IMR-90 (cell line): ENCODE data around the gene CDH23. TPM values are rescaled to one million over a fixed set of nuclear protein-coding genes. Genes with fewer than 3 reads are reported as not detected.

Experiments used
- ATAC-seq: fragments of 200-7000 bp; cut with Tn5 transposase; 2 replicates; pipeline ENCODE4 v1.9.1; 2020; ENCODE audit warnings: low read depth, mild to moderate bottlenecking, moderate library complexity
- BruUV-seq: library from RNA; stranded (reverse); fragments of 400-500 nt; replicated peaks from 2 replicates; lab custom pipeline; 2021; lab: Mats Ljungman, UMichigan
- CTCF ChIA-PET: fragments of 300-600 bp; formaldehyde crosslinking; extraction: SDS; loops from one replicate; lab custom pipeline; 2021; ENCODE audit warnings: antibody characterized with exemption; lab: Yijun Ruan, JAX
- POLR2A ChIA-PET: fragments of 300-600 bp; sonication (Branson Sonifier 250); formaldehyde crosslinking; loops from one replicate; lab custom pipeline; 2022; ENCODE audit warnings: antibody characterized with exemption; ENCODE audit not compliant: unreplicated experiment; lab: Charles Lee
- DNase-seq: peaks from one replicate; pipeline ENCODE4 v3.0.0; 2013
- H2AFZ ChIP-seq: replicated peaks from 2 replicates; pipeline ENCODE3; 2013; ENCODE audit warnings: low read length, mild to moderate bottlenecking; ENCODE audit not compliant: poor library complexity
- H2AK5ac ChIP-seq: 2 replicates; pipeline ENCODE4 v1.6.1; 2013; ENCODE audit warnings: low read depth, low read length, inconsistent platforms
- H2AK9ac ChIP-seq: replicated peaks from 2 replicates; pipeline ENCODE3; 2013; ENCODE audit warnings: mild to moderate bottlenecking, low read depth, low read length, moderate library complexity; ENCODE audit not compliant: poor library complexity
- H2BK120ac ChIP-seq: 2 replicates; pipeline ENCODE4 v1.6.1; 2013; ENCODE audit warnings: low read depth, low read length, inconsistent platforms
- H2BK15ac ChIP-seq: 3 replicates; pipeline ENCODE4 v1.6.1; 2013; ENCODE audit warnings: low read depth, low read length, inconsistent platforms
- H2BK20ac ChIP-seq: 2 replicates; pipeline ENCODE4 v1.6.1; 2013; ENCODE audit warnings: low read depth, mild to moderate bottlenecking, inconsistent platforms, low read length, moderate library complexity
- H2BK5ac ChIP-seq: 2 replicates; pipeline ENCODE4 v1.6.1; 2013; ENCODE audit warnings: mild to moderate bottlenecking, low read depth, low read length, inconsistent platforms; ENCODE audit not compliant: poor library complexity, severe bottlenecking
- H3K14ac ChIP-seq: replicated peaks from 2 replicates; pipeline ENCODE4 v1.6.1; 2013; ENCODE audit warnings: low read depth, low read length, inconsistent platforms
- H3K18ac ChIP-seq: 2 replicates; pipeline ENCODE4 v1.6.1; 2013; ENCODE audit warnings: low read depth, low read length, control low read depth
- H3K23ac ChIP-seq: 2 replicates; pipeline ENCODE4 v1.6.1; 2013; ENCODE audit warnings: low read depth, low read length, inconsistent platforms
- H3K27ac ChIP-seq: 2 replicates; pipeline ENCODE4 v1.5.1; 2013; ENCODE audit warnings: mild to moderate bottlenecking, control low read depth, low read length; ENCODE audit not compliant: insufficient read depth
- H3K27me3 ChIP-seq: 2 replicates; pipeline ENCODE4 v1.6.1; 2013; ENCODE audit warnings: low read length; ENCODE audit not compliant: control insufficient read depth, insufficient read depth
- H3K36me3 ChIP-seq: 2 replicates; pipeline ENCODE4 v1.6.1; 2013; ENCODE audit warnings: low read length, mixed read lengths; ENCODE audit not compliant: control insufficient read depth, insufficient read depth
- H3K4ac ChIP-seq: 2 replicates; pipeline ENCODE4 v1.6.1; 2013; ENCODE audit warnings: low read depth, low read length, inconsistent platforms
- H3K4me1 ChIP-seq: 2 replicates; pipeline ENCODE4 v1.6.1; 2013; ENCODE audit warnings: low read length, mixed read lengths; ENCODE audit not compliant: control insufficient read depth, insufficient read depth
- H3K4me2 ChIP-seq: 2 replicates; pipeline ENCODE4 v1.6.1; 2013; ENCODE audit warnings: low read depth, mild to moderate bottlenecking, control low read depth, low read length, moderate library complexity
- H3K4me3 ChIP-seq: 2 replicates; pipeline ENCODE4 v1.5.1; 2013; ENCODE audit warnings: low read depth, mild to moderate bottlenecking, control low read depth, low read length, moderate library complexity; ENCODE audit not compliant: insufficient read depth
- H3K56ac ChIP-seq: 2 replicates; pipeline ENCODE4 v1.6.1; 2013; ENCODE audit warnings: low read length, inconsistent platforms; ENCODE audit not compliant: insufficient read depth; ENCODE audit errors: extremely low read depth
- H3K79me1 ChIP-seq, 2 experiments: 2 replicates each; pipeline ENCODE4 v1.6.1; 2013; ENCODE audit warnings: low read length in 2 of 2, inconsistent platforms in 1 of 2, low read depth in 1 of 2
- H3K9ac ChIP-seq: 2 replicates; pipeline ENCODE4 v1.6.1; 2013; ENCODE audit warnings: low read depth, low read length, control low read depth
- H3K9me1 ChIP-seq: 2 replicates; pipeline ENCODE4 v1.6.1; 2013; ENCODE audit warnings: low read length, inconsistent platforms; ENCODE audit not compliant: insufficient read depth
- H3K9me3 ChIP-seq: 2 replicates; pipeline ENCODE4 v1.6.1; 2013; ENCODE audit warnings: low read length; ENCODE audit not compliant: control insufficient read depth, insufficient read depth
- H4K20me1 ChIP-seq: 2 replicates; pipeline ENCODE4 v1.6.1; 2013; ENCODE audit warnings: low read length, inconsistent platforms; ENCODE audit not compliant: insufficient read depth
- H4K5ac ChIP-seq: 2 replicates; pipeline ENCODE4 v1.6.1; 2013; ENCODE audit warnings: mild to moderate bottlenecking, low read depth, low read length, control low read depth
- H4K8ac ChIP-seq, 2 experiments: 2 replicates each; pipeline ENCODE4 v1.6.1; 2013; ENCODE audit warnings: low read depth in 2 of 2, low read length in 2 of 2, control low read depth in 1 of 2, inconsistent platforms in 1 of 2
- H4K91ac ChIP-seq: 2 replicates; pipeline ENCODE4 v1.6.1; 2013; ENCODE audit warnings: low read depth, low read length, inconsistent platforms; ENCODE audit not compliant: insufficient read depth
- CEBPB ChIP-seq: IDR thresholded peaks from 2 replicates; pipeline ENCODE4 v1.6.1; 2012; ENCODE audit warnings: low read depth, low read length, improper control_type of control experiment
- FOS ChIP-seq: fragments of 150-350 bp; IDR thresholded peaks from 2 replicates; pipeline ENCODE4 v1.6.1; 2016; ENCODE audit warnings: low read depth, low read length
- MAFK ChIP-seq: IDR thresholded peaks from 2 replicates; pipeline ENCODE4 v1.6.1; 2012; ENCODE audit warnings: low read depth, low read length, improper control_type of control experiment
- MAZ ChIP-seq: IDR thresholded peaks from 2 replicates; pipeline ENCODE4 v1.6.1; 2012; ENCODE audit warnings: low read depth, mild to moderate bottlenecking, low read length, improper control_type of control experiment, moderate library complexity, borderline replicate concordance
- MXI1 ChIP-seq: IDR thresholded peaks from 2 replicates; pipeline ENCODE4 v1.6.1; 2012; ENCODE audit warnings: low read depth, mild to moderate bottlenecking, low read length, moderate library complexity, borderline replicate concordance
- NFE2L2 ChIP-seq: fragments of 150-350 bp; IDR thresholded peaks from 2 replicates; pipeline ENCODE4 v1.6.1; 2016; ENCODE audit warnings: low read depth, mild to moderate bottlenecking, low read length
- RAD21 ChIP-seq: IDR thresholded peaks from 2 replicates; pipeline ENCODE4 v1.6.1; 2012; ENCODE audit warnings: low read length, improper control_type of control experiment
- RCOR1 ChIP-seq: IDR thresholded peaks from 2 replicates; pipeline ENCODE4 v1.6.1; 2012; ENCODE audit warnings: mild to moderate bottlenecking, low read length, improper control_type of control experiment; ENCODE audit not compliant: insufficient replicate concordance
- RFX5 ChIP-seq: IDR thresholded peaks from 2 replicates; pipeline ENCODE4 v1.8.0; 2012; ENCODE audit warnings: low read depth, mild to moderate bottlenecking, low read length, moderate library complexity
- SMC3 ChIP-seq: fragments of 150-350 bp; IDR thresholded peaks from 2 replicates; pipeline ENCODE4 v1.6.1; 2016; ENCODE audit warnings: low read depth, mild to moderate bottlenecking, antibody characterized with exemption, low read length, moderate library complexity
- WGBS, 2 experiments: methylation state at CpG; one replicate each; pipeline versions ENCODE4 v1.1.5 to v1.1.7; 2013; ENCODE audit warnings: missing lambda C conversion rate in 2 of 2; ENCODE audit not compliant: insufficient read length in 1 of 2; ENCODE audit errors: extremely low coverage in 2 of 2; 5-methylcytosine and 5-hydroxymethylcytosine counted together
- dilution Hi-C: fragments of 300-500 bp; cut with HindIII; formaldehyde crosslinking; loops from one replicate; pipeline ENCODE4 v1.14.3; 2018; ENCODE audit warnings: low sequenced_read_pairs; ENCODE audit not compliant: unreplicated experiment
- in situ Hi-C: fragments of 300-500 bp; cut with MboI; formaldehyde crosslinking; loops from 3 replicates; pipeline ENCODE4 v1.14.3; 2019; ENCODE audit warnings: low sequenced_read_pairs, inconsistent platforms, mixed read lengths
- intact Hi-C: fragments of 100-400 bp; cut with micrococcal nuclease; formaldehyde crosslinking; loops from 2 replicates; pipeline ENCODE4 v1.10.0; 2022
- polyA plus RNA-seq, 3 experiments: library from polyadenylated mRNA; depleted of rRNA; stranded (reverse); fragments of >200 nt; gene quantifications; 2 replicates each; pipeline ENCODE4 v1.2.3, GENCODE V29; 2012; ENCODE audit warnings: low replicate concordance in 1 of 3
- total RNA-seq: library from RNA; depleted of rRNA; stranded (reverse); fragments of >200 nt; gene quantifications from 2 replicates; pipeline ENCODE4 v1.2.3, GENCODE V29; 2012
- TF ChIP-seq, protein P1 (sequence below): fragments of 150-350 bp; IDR thresholded peaks from 2 replicates; pipeline ENCODE4 v1.6.1; 2017; ENCODE audit warnings: mild to moderate bottlenecking, antibody characterized with exemption, low read length, low read depth
- TF ChIP-seq, protein P2 (sequence below): conservative IDR thresholded peaks from 2 replicates; pipeline ENCODE4 v1.5.1; 2012; ENCODE audit warnings: mild to moderate bottlenecking, low read depth, low read length, improper control_type of control experiment
- TF ChIP-seq, protein P3 (sequence below): fragments of 150-350 bp; IDR thresholded peaks from 2 replicates; pipeline ENCODE4 v1.6.1; 2016; ENCODE audit warnings: low read depth, mild to moderate bottlenecking, low read length, moderate library complexity, borderline replicate concordance

CDH23 gene
- total and polyA plus RNA-seq, 2 of the 4 experiments (the other 2 are of a cell fraction): under 0.01 to 0.03 TPM

DNA sequence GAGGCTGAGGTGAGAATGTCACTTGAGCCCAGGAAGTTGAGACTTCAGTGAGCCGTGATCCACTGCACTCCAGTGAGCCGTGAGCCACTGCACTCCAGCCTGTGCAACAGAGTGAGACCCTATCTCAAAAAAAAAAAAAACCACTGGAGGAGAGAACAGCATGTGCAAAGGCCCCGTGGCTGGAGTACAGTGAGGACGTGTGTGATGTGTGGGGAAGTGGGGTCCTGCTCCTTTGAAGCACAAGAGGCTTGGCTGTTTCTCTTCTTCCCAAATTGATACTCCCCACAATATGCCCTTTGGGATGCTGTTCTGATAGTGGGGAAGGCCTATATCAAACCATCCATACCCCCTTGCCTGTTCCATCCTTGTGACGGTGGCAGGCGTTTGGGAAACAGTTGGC lies 254.7 kb downstream of the CDH23 start:
- H3K27me3 ChIP-seq: peaks cover 51% of the 10 kb centered on the region
- H2AK9ac ChIP-seq: no peak overlapping the region
- dilution Hi-C loops (no loop called here), in situ Hi-C loops (no loop called here), intact Hi-C loops (no loop called here)
- H3K9me1 ChIP-seq: no peaks in the 10 kb centered on the region
- no peak overlapping the region for H2BK20ac ChIP-seq
- H3K4ac ChIP-seq: no peak overlapping the region
- H3K27ac ChIP-seq: no peak overlapping the region
- ATAC-seq (no peak), DNase-seq (no peak)
- CTCF ChIA-PET: interaction anchor here (0.7 kb wide), 1 partner anchor 273 kb away, joined by 4 read pairs; no protein-coding TSS in a partner anchor
- H3K4me3 ChIP-seq: no peak overlapping the region
- no peak overlapping the region for H2BK5ac ChIP-seq
- no peak overlapping the region for H4K91ac ChIP-seq
- no peak overlapping the region for H3K14ac ChIP-seq
- TF ChIP-seq RAD21 (no peak), MXI1 (no peak), MAZ (no peak), CEBPB (no peak), RFX5 (no peak), NFE2L2 (no peak), MAFK (no peak), FOS (no peak), RCOR1 (no peak), SMC3 (no peak)
- TF ChIP-seq, protein P1, sequence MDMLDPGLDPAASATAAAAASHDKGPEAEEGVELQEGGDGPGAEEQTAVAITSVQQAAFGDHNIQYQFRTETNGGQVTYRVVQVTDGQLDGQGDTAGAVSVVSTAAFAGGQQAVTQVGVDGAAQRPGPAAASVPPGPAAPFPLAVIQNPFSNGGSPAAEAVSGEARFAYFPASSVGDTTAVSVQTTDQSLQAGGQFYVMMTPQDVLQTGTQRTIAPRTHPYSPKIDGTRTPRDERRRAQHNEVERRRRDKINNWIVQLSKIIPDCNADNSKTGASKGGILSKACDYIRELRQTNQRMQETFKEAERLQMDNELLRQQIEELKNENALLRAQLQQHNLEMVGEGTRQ: no peak
- TF ChIP-seq, protein P2, sequence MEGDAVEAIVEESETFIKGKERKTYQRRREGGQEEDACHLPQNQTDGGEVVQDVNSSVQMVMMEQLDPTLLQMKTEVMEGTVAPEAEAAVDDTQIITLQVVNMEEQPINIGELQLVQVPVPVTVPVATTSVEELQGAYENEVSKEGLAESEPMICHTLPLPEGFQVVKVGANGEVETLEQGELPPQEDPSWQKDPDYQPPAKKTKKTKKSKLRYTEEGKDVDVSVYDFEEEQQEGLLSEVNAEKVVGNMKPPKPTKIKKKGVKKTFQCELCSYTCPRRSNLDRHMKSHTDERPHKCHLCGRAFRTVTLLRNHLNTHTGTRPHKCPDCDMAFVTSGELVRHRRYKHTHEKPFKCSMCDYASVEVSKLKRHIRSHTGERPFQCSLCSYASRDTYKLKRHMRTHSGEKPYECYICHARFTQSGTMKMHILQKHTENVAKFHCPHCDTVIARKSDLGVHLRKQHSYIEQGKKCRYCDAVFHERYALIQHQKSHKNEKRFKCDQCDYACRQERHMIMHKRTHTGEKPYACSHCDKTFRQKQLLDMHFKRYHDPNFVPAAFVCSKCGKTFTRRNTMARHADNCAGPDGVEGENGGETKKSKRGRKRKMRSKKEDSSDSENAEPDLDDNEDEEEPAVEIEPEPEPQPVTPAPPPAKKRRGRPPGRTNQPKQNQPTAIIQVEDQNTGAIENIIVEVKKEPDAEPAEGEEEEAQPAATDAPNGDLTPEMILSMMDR: no peak
- TF ChIP-seq, protein P3, sequence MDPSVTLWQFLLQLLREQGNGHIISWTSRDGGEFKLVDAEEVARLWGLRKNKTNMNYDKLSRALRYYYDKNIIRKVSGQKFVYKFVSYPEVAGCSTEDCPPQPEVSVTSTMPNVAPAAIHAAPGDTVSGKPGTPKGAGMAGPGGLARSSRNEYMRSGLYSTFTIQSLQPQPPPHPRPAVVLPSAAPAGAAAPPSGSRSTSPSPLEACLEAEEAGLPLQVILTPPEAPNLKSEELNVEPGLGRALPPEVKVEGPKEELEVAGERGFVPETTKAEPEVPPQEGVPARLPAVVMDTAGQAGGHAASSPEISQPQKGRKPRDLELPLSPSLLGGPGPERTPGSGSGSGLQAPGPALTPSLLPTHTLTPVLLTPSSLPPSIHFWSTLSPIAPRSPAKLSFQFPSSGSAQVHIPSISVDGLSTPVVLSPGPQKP: no peak
- H4K20me1 ChIP-seq: no peaks in the 10 kb centered on the region
- H4K5ac ChIP-seq: no peak overlapping the region
- no peak overlapping the region for H2AK5ac ChIP-seq
- H3K18ac ChIP-seq: no peak overlapping the region
- no TSS peak for BruUV-seq
- no peaks in the 10 kb centered on the region for H3K79me1 ChIP-seq
- H2BK120ac ChIP-seq: no peak overlapping the region
- no peak overlapping the region for H2BK15ac ChIP-seq
- no peak overlapping the region for H3K4me2 ChIP-seq
- H2AFZ ChIP-seq: no peak overlapping the region
- no CpG with 5 or more reads among the region's 6 CpGs for WGBS, 2 experiments
- no peak overlapping the region for H4K8ac ChIP-seq
- H3K9ac ChIP-seq: no peak overlapping the region
- no peaks in the 10 kb centered on the region for H3K9me3 ChIP-seq
- POLR2A ChIA-PET: no interaction called here
- H3K4me1 ChIP-seq: no peaks in the 10 kb centered on the region
- no peak overlapping the region for H3K56ac ChIP-seq
- H3K23ac ChIP-seq: no peak overlapping the region
- H3K36me3 ChIP-seq: no peaks in the 10 kb centered on the region
